Stimulated activated CD8-positive, alpha-beta memory T cell treated with anti-CD3 and anti-CD28 coated beads, Interleukin-4, amount 100 ng/mL, for 1 hour (primary cell): ENCODE measurements around the gene HLF.
"Not testable (repeated sequence)": the region's sequence is repeated elsewhere in the genome, so short reads cannot be mapped to it uniquely, and the experiment has no call there.

Source experiments
- DNase-seq, 2 donors: peaks; one replicate each; pipeline ENCODE4 v3.0.0-alpha.2; 2020; ENCODE audit warnings: low read depth in 2 of 2, low spot score in 1 of 2

Gene HLF

DNA sequence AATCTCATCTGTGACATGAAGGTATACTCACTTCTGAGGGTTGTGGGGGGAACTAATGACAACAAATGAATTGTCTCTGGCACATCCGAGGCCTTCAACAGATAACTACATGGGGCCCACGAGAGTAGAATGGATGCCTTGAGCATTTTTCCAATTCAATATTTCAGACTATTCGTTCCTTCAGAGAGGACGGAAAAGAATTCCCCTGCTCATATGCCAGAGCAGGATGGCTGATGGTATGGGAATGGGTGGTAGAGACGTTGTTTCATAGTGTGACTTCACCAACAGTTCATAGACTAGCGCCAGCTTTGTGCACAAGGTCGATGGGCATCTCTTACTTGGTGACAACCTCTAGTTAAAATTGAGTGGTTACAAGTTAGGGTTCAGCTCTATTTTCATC, 61.3 kb downstream of the HLF start:
- no peak for DNase-seq

DNA sequence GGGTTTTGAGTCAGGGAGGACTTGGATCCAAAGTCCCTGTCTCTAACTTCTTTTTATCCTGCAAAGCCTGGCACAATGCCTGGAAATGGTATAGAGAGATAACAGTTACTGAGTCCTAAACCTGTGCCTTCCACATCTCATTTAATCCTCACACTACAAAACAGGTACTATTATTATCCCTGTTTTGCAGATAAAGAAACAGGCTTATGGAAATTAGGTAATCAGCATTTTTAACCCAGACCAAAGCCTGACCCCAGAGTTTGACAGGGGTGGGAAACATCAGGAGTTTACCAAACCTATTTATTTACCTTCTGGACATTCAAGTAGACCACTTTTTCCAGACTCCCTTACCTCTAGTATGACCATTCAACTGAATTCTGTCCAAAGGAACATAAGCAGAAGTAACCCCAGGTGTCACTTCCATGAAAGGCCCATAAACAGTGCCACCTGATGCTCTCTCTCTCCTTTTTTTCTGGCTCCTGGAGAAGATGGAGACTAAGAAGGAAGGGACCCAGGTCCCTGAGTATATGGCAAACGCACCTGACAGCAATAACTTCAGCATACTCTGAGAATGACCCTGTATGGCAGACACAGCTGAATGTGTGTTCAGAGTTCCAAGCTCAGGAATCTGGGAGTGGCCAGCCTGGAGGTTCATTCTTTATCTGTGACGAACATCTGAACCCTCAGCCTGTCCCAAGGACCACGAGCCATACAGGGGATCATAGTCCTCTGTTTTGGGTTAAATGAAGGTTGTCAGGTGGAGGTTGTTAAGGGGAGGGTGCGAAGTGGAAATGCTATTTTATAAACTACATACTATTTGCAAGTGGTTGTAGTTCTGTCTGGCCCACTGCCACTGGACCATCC, 62.7 kb downstream of the HLF start:
- no peak for DNase-seq

DNA sequence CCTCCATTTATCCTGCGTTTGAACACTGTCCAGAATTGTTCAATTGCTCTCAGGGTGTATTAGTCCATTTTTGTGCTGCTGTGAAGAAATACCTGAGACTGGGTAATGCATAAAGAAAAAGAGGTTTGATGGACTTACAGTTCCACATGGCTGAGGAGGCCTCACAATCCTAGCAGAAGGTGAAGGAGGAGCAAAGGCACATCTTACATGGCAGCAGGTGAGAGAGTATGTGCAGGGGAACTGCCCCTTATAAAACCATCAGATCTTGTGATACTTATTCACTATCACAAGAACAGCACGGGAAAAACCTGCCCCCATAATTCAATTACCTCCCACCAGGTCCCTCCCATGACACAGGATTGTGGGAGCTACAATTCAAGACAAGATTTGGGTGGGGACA, 63.8 kb downstream of the HLF start:
- not testable (repeated sequence) for DNase-seq

DNA sequence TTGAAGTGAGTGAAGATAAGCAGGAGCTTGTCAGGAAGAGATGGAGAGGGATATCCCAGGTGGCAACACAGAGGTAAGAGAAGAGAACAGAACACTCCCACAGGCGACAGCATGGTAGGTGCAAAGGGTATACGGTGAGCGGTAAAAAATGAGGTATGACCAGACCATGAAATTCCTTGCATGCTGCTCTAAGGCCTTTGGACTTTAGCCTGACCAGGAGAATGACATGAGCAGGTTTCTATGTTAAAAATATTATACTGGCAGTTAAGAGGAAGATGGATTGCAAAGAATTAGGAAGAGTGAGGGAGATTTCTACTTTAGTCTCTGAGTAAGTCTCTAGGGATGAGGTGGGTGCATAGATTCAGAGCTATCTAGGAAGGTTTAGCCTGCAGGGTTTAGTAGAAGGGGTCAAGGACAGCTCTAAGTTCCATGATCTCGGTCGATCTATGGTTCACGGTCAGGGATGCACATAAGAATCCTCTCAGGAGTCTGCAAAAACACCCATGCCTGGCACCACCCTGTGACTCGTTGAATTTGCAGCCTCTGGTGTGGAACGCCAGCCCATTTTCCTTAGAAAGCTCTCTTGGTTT, 65.7 kb downstream of the HLF start:
- DNase-seq, result no peak

DNA sequence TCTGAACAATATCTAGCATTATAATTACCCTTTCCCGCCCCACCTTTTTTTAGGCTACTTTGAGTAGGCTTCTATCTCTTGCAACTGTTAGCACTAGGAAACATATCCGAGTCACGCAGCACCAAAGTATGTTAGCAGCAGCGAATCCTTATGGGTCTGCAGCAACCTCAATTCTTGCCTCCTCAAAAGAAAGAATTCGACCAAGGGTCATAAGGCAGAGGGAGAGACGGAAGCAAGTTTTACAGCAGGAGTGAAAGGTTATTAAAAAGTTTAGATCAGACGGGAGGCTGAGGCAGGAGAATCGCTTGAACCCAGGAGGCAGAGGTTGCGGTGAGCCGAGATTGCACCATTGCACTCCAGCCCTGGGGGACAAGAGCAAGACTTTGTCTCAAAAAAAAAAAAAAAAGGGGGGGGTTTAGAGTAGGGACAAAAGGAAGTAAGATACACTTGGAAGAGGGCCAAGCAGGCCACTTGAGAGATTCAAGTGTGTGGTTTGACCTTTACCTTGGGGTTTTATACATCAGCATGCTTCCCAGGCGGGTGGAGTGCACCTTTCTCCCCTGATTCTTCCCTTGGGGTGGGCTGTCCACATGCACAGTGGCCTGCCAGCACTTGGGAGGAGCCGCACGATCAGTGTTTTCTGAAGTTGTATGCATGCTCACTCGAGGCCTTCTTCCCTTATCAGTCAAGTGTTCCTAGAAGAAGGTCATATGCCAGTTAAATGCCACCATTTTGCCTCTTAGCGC, 67.7 kb downstream of the HLF start:
- no peak for DNase-seq

DNA sequence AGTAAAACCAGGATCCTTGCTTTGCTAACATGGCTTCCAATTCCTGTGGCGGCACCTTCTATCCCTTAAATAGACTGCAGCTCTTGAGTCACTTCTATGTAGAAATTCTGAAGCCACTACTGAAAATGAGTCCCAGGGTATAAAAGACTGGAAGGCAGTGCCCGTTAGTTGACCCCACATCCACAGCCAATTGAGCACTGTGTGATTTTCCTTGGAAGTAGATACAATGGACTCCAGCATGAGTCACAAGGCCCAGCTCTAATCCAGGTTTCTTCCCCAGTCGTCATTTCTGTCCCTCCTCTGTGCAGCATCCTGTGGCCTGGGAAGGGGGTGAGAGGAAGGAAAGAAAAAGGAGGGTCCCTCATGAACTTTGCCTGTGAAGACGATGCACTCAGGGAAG, 69.5 kb downstream of the HLF start:
- DNase-seq, result no peak

DNA sequence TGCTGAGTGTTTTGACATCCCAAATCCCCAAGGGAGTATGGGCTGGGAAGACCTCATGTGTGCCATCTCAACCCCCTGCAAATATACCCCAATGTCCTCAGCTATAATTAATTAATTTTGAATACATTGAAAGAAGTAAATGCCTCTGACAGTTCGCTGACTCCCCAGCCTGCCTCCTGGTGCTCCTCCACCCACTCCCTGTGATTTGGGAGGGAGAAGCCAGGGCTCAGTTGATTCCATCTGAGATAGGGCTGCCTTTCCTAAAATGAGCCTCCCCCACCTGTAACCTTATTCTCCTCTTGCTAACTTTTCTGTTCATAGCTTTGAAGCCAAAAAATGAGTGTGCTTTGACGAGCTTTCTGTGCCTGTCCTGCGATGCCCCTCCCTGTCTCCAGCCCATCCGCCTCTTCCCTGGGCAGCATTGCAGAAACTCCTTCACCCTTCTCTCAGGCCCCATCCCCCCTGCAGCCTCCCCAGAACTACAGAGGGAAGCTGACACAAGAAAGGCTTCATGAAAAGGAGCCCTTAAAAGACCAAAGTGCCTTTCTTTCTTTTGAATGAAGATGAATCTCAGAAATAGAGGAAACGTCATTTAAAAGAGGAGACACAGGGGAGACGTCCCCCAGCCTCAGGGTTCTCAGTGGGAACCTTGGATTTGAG, 70.3 kb downstream of the HLF start:
- no peak for DNase-seq

DNA sequence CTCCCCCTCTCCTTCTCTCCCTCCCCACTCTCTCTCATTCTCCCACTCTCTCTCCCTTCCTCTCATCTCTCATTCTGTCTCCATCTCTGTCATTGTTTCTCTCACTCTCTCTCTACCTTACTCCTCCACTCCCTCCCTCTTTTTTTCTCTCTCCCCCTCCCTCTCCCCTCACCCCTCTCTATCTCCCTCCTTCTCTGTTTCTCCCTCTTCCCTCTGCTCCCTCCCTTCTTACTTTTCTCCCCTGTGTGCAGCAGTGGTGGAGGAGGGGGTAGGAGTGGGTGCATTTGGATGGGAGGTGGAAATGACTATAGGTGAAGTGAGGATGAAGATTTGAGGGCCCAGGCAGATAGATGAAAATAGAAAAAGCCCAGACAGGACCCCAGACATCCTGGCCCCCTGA, 70.9 kb downstream of the HLF start:
- no peak for DNase-seq

DNA sequence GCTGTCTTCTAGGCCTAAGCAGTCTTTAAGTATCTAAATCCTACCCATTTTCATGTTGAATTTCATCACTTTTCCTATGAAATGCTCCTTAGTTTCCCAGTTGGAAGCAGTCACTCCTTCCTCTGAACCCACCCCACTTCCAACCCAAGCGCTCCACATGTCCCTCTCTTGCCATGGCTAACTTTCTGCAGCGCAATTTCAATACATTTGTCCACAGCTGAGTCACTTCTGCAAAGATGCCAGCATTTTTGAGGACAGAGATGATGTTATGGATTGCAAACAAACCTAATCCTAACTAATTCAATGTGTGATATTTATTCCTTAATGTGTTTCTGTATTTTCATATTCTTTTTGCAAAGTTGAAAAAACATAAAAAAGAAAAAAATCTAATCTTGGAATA, 71.7 kb downstream of the HLF start:
- no peak for DNase-seq

DNA sequence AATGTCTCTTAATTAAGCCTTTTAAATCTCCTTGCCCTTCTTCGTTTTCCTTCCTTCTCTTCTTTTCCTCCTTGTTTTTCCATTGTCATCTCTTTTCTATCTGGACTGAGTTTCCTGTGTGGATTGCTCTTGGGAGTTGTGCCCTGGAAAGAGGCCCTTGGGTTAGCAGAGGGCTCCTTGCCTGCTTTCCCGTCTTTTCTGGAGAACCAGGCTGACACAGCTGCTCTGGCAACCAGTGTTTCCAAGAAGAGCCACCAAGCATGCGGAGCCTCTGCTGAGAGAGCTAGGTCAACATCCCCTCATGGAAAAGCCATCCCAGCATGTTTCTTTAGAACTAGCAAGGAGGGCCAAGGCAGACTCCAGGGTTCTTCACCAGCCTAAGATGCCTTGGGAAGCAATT, 75.4 kb downstream of the HLF start:
- DNase-seq, result no peak

DNA sequence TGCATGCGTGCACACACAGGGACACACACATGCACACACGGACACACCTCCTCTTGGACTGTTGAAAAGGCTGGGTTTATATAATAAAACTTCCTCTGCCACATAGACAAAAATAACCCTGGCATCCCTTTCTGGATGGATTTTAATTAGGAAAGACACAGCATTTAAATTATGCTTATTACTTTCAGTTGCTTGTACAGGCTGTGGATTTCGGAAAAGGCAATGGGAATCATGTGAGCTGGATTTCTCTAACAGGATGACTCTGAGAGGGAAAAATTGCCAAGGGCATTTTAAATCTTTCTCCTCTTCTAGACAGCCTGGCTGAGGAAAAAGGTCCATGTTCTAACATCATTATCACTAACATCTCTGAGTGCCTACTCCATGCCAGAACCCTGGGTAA, 75.9 kb downstream of the HLF start:
- no peak for DNase-seq

DNA sequence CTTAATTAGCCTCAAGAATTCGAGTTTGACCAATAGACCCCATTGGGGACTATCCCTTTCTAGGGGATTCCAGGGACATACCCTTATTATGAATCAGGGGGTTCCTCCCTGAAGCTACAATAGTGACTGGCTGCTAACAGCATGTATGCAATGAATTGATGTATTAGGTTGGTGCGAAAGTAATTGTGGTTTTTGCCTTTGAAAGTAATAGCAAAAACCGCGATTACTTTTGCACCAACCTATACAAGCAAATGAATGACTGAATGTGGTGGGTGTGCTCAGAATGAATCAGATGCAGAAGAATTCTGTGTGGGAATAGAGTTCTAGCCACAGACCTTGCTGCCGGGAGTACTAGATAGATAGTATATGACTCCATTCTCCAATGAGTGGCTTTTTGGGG, 76.7 kb downstream of the HLF start:
- DNase-seq, result no peak

DNA sequence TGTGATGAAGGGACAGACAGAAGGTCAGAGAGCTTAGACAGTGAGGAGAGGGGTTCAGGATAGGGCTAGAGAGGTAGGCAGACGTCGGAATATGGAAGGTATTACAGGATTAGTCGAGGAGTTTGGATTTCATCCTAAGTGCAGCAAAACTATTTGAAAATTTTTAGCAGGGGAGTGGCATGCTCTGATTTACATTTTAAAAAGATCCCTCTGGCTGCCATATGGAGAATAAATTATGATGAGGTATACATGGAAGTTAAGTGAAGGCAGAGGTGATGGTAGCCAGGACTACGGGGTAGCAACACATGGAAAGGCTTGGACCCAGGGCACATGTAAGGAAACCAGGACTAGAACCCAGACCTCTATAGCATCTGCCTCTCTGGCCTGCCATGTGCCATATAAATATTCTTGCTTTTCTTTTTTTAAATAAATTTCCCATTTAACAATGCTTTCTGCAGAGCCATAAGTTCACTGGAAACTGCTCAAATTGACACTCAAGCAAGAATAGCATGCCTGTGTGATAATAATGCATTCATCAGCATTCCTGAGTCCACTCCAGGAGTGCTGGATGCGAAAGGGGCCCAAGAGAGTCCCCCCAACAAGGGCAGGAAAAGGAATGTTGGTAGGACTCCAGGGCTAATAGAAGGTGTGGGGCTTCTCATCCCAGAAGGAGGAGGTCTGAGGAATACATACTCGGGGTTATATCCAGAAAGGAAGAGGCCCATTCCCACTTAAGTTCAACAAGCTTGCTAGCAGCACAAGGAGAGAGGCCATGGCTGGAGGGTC, 78.2 kb downstream of the HLF start:
- DNase-seq, result no peak

DNA sequence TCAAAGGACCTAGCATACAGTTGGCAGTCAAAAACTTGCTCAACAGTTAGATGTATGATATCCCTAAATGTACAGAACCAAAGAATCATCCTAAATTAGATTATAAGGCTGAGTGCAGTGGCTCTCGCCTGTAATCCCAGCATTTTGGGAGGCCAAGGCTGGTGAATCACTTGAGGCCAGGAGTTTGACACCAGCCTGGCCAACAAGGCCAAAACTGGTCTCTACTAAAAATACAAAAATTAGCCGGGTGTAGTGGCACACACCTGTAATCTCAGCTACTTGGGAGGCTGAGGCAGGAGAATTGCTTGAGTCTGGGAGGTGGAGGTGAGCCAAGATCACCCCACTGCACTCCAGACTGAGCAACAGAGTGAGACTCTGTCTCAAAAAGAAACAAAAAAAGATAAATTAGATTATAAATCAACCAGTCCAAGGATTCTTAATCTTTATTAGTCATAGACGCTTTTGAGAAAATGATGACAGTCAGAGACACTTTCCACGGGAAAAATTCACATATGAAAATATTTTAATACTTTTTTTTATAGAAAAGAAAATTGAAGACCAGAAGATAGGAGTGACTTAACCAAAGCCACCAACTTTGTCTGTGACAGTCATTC, 79.2 kb downstream of the HLF start:
- DNase-seq, result no peak

DNA sequence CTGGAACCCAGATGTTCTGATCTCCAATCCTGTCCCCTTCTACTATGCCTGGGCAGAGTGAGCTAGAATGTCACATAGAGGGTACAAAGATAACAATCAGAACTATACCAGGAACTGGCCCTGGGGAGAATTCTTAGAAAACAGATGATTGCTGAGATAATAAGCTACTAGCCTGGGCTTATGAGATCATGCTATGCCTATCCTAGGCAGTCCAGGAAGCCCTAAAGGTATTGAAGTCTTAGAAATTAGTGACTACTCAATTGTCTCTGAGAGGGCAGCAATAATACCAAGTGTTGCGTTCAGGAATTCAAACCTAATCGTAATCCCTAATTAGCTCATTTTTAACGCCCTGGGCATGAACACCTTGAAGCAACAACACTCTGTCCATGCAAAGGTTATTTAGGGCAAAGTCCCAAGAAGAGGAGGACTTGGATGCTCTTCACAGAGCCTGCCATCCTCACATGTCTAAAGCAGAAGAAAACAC, 79.8 kb downstream of the HLF start:
- no peak for DNase-seq

DNA sequence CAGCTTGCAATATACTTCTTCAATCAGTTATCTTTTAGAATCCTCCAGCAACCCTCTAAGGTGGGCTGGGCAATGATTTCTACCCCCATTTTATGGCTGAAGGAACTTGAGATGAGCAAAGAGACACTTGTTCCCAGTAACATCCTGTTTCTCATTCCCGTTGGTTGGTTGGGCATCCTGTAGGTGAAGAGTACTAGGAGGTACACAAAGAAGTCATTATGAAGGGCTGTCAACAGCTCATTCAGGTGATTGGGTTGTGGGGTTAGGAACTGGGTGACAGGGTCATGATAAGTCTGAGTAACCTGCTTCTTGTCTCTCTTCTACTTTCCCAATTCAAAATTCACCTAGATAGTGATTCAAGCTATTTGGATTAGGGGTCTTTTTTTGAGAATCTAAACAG, 80.4 kb downstream of the HLF start:
- no peak for DNase-seq

DNA sequence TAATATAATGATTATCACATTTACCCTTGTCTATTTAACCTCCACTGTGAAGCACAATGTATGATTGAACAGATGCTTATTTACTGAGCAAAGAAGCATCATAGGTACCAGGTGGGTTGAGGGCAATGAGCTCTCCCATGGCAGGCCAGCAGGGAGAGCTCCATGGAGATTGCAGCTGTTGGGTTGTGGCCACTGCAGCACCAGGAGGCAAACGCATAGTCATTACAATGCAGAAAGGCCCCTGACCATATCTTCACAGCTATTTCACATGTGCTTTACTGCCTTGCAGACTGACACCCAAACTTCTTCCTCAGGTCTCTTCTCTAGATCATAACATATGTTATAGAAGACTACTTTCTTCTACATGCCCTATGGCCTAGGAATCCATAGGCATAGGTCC, 81.9 kb downstream of the HLF start:
- DNase-seq, result no peak

DNA sequence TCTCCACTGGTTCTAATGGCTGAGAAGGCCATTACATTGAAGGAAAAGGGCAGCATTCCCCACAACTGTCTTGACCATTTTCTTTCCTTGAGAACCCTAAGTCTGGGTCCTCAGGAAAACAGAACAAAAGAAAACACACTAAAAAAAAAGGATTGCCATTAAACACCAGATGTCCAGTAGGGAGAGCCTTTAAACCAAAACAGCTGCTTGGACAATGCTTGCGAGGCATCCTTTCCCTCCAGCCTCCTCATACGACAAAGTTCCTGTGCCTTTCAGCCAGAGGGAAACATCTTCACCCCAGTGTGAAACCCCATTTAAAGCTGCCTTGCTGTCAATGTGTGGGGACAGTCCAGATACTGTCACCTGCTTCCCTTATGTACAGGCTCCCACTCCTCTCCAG, 82.6 kb downstream of the HLF start:
- no peak for DNase-seq

DNA sequence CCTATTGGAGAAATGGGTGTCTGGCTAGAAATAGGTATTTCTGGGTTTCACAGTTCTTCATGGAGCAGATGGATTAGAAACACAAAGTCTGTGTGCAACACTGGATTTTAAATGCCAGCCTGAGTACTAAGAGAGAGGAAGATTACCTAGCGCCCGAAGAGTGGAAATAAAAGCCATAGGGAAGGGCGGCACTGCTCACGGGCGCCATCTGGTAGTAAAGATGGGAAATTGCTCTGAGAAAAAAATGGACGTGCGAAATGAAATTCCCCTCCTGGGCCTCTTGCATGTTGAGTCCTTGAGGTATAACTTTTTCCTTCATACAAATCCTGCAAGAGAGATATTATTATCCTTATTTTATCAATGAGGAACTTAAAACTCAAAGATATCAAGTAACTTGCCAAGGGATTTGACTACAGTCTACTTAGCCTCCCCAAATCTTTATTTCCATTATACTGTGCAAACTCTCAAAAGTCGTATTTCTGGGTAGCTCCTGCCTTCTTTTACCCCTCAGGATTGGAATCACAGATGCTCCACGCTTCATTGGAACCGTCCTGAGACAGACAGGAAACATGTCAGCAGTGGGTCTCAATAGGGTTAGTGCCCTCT, 84.1 kb downstream of the HLF start:
- DNase-seq, result peak in 1 of 2 donors; percentile 9

DNA sequence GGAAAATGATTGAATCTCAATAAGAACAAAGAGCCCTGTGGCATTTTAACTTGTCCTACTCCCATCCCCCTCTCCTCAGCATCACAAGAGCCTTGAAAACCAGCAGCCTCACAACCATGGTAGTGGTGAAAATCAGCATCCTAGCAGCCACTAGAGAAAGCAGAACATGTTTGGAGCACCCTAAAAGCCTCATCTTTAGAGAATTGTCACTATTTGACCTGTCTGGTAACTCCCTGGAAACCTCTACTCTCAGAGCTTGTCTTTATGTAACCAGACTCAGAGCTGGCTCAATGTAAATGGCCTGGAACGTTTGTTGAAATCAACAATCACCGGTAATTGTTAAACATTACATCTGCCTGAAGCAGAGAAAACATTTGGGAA, 86.1 kb downstream of the HLF start:
- no peak for DNase-seq
